GM12874 (cell line): ENCODE results near the gene PLXND1.

Experiments used
- CTCF ChIP-seq: IDR thresholded peaks from 2 replicates; pipeline ENCODE4 v1.5.1; 2011; ENCODE audit warnings: low read depth, mild to moderate bottlenecking, control low read depth, low read length, moderate library complexity; ENCODE audit not compliant: insufficient read depth

PLXND1 gene

DNA sequence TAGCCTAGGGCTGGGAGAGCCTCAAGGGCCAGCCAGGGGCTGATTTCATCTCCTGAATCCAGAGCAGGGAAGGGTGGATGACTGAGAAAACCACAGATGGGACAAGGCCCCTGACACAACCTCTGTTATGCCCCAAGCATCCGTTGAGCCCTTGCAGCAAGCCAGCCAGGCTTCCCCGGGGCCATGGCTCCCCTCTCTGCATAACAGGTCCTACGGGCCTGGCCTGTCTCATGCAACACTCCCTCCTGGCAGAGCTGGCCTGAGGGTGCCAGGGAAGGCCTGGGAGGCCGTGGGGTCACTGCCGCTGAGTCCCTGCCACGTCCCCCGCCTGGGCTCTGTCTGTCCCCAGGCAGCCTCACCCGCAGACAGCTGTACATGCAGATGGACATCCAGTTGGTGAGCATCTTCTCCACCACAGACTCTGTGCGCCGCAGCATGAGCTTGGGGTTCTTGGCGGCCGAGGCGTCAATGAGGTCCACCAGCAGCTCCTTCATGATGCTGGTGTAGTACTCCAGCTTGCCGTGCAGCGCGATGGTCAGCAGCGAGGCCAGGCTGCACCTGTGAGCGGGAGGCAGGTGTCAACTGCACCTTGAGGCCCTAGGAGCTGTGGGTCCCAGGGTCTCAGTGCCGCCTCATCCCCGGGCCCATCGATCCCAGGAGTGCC lies 41.4 kb downstream of the PLXND1 start:
- TF ChIP-seq CTCF = no peak

- no peak for TF ChIP-seq CTCF
Observed at GRCh38 chr3:129563850-129564535, 42.5 kb downstream of the PLXND1 start.

DNA sequence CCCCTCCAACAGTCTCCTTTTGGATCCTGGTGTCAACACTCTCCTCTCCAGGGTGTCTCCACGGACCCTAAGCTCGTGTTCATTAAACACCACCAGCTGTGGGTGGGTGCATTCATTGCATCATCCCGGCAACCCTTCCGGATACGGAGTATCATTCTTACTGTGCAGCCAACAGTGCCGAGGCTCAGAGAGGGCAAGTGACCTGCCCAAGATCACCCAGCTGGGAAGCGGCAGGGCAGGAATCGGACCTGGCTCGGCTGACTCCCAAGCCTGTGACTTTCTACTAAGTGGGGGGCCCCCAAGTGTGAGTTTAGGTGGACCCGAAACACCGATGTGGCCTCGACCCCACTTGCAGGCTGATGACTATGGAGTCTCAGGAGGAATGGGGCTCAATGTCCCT lies 43.1 kb downstream of the PLXND1 start:
- no peak for TF ChIP-seq CTCF

- TF ChIP-seq CTCF = no peak
Observed at GRCh38 chr3:129562803-129563202, 43.7 kb downstream of the PLXND1 start.

- no peak for TF ChIP-seq CTCF
Observed at GRCh38 chr3:129561619-129562248, 44.7 kb downstream of the PLXND1 start.

- TF ChIP-seq CTCF = no peak
Observed at GRCh38 chr3:129560911-129561594, 45.4 kb downstream of the PLXND1 start.

DNA sequence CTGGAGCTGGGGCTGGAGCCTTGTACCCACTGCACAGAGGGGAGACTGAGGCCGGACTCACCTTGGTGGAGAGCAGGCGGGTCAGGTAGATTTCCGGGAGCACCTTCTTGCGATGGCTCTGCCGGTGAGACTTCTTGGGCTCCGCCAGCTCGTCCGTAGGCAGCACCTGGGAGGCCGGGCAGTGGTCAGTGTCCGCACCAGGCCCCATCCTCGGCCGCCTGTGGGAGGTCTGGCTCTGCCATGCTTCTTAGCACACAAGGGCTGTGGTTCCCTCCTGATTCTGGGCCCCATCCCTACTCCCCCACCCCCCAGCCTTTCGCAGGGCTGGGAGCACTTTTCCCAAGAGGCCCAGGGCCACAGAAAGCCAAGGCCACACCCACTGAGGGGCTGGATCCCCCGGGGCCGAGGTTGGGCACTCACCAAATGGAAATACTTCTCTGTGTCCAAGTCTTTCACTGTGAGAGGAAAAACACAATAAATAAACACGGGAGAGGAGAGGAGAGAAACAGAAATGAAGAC lies 46.1 kb downstream of the PLXND1 start:
- TF ChIP-seq CTCF = no peak
